OCI-LY3 (cell line): ENCODE results near the gene OR2L5.

Experiments used
- CTCF ChIP-seq: fragments of 200-600, 300-600 bp; sonication (generic); IDR thresholded peaks from 2 replicates; pipeline ENCODE4 v1.5.1; 2014; ENCODE audit warnings: antibody characterized with exemption, low read length, low read depth
- EZH2phosphoT487 ChIP-seq: fragments of 200-600 bp; shearing (Covaris generic); IDR thresholded peaks from 2 replicates; pipeline ENCODE4 v1.6.1; 2018; ENCODE audit warnings: antibody characterized with exemption, mixed run types, low read depth

GRCh38 chr1:248055261-248055660 lies 41.8 kb downstream of the OR2L5 start:
- TF ChIP-seq CTCF (no peak), EZH2phosphoT487 (no peak)
